Measurements from ENCODE around the gene DSE. TPM values are rescaled to one million over a fixed set of nuclear protein-coding genes. Genes with fewer than 3 reads are reported as not detected.

The DSE gene
- total RNA-seq, 1 experiment from 2014 or later = 37.8 TPM

Other genes starting within 250 kb of the DSE start
- not detected in 2 replicates for gene COL10A1, start 244.8 kb upstream of the DSE start, total RNA-seq (2014; rRNA removed; shearing (Covaris generic))
- gene TSPYL4, start 116.9 kb upstream of the DSE start, total RNA-seq (2014; rRNA removed; shearing (Covaris generic)) = 10.5 and 14.0 TPM in 2 replicates
- gene TSPYL1, start 91.0 kb upstream of the DSE start, total RNA-seq (2014; rRNA removed; shearing (Covaris generic)) = 99.1 and 131 TPM in 2 replicates
- gene CALHM6, start 90.4 kb downstream of the DSE start, total RNA-seq (2014; rRNA removed; shearing (Covaris generic)) = 0.74 TPM in 1 of 2 replicates, not detected in the other
- under 0.01 TPM in 2 replicates for gene CALHM5, start 140.7 kb downstream of the DSE start, total RNA-seq (2014; rRNA removed; shearing (Covaris generic))
- not detected in 2 replicates for gene TRAPPC3L, start 174.7 kb downstream of the DSE start, total RNA-seq (2014; rRNA removed; shearing (Covaris generic))
- gene CALHM4, start 182.8 kb downstream of the DSE start, total RNA-seq (2014; rRNA removed; shearing (Covaris generic)) = not detected in 2 replicates
- 36.6 and 50.3 TPM in 2 replicates for gene RWDD1, start 200.6 kb downstream of the DSE start, total RNA-seq (2014; rRNA removed; shearing (Covaris generic))
- 0.31 and 1.3 TPM in 2 replicates for gene RSPH4A, start 245.5 kb downstream of the DSE start, total RNA-seq (2014; rRNA removed; shearing (Covaris generic))

Data from G401 (cell line).